Measurements from ENCODE around the gene F10. TPM values are rescaled to one million over a fixed set of nuclear protein-coding genes. Genes with fewer than 3 reads are reported as not detected.

Gene F10
- total RNA-seq, 1 experiment from 2014 or later = not detected

DNA sequence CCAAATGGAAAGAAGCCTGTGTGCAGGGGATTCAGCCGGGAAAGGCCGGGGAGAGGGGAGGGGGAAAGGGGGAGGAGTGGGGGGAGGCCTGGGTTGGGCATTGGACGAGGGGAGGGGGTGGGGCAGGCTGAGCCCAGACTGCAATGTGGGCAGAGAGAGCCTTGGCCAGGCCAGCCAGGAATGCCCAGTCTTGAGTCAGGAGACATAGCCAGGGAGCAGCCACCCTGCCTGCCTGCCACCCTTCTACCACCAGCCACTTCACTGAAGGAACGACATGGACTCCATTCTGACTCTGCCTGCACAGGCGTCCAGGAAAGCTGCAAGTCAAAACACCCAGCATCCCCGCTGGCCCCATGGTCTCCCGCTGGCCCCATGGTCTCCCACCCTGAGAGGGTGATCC is 36.3 kb downstream of the F10 start:
- no peak overlapping the region for H2AFZ ChIP-seq (ENCODE audit: low read length)
- TF ChIP-seq, protein P1, sequence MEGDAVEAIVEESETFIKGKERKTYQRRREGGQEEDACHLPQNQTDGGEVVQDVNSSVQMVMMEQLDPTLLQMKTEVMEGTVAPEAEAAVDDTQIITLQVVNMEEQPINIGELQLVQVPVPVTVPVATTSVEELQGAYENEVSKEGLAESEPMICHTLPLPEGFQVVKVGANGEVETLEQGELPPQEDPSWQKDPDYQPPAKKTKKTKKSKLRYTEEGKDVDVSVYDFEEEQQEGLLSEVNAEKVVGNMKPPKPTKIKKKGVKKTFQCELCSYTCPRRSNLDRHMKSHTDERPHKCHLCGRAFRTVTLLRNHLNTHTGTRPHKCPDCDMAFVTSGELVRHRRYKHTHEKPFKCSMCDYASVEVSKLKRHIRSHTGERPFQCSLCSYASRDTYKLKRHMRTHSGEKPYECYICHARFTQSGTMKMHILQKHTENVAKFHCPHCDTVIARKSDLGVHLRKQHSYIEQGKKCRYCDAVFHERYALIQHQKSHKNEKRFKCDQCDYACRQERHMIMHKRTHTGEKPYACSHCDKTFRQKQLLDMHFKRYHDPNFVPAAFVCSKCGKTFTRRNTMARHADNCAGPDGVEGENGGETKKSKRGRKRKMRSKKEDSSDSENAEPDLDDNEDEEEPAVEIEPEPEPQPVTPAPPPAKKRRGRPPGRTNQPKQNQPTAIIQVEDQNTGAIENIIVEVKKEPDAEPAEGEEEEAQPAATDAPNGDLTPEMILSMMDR (conservative IDR thresholded peaks at IDR 0.05; ENCODE audit: low read depth, low read length) = no peak
- no peak for TF ChIP-seq EZH2phosphoT487 (IDR thresholded peaks at IDR 0.05; ENCODE audit: borderline replicate concordance, low read length)
- TF ChIP-seq EZH2 (IDR thresholded peaks at IDR 0.05; ENCODE audit: low read length, unreplicated experiment) = no peak
- H3K4me3 ChIP-seq (ENCODE audit: low read length) = no peak overlapping the region
- POLR2A ChIA-PET (ENCODE audit: unreplicated experiment) = no interaction called here
- no peak for DNase-seq
- no peak for ATAC-seq
- no peak overlapping the region for H3K9ac ChIP-seq (ENCODE audit: low read length)
- no peaks in the 10 kb centered on the region for H3K9me3 ChIP-seq (ENCODE audit: low read length)
- CTCF ChIA-PET = no interaction called here
- no peaks in the 10 kb centered on the region for H4K20me1 ChIP-seq (ENCODE audit: low read length)
- no peaks in the 10 kb centered on the region for H3K79me2 ChIP-seq (ENCODE audit: low read length)
- H3K36me3 ChIP-seq (ENCODE audit: low read depth, low read length) = no peaks in the 10 kb centered on the region
- H3K4me1 ChIP-seq (ENCODE audit: insufficient read depth, low read length) = peaks cover 4% of the 10 kb centered on the region; the same call in 1 of the 2 replicates
- H3F3A ChIP-seq (ENCODE audit: low read length, unreplicated experiment) = no peaks in the 10 kb centered on the region
- H3K27ac ChIP-seq (ENCODE audit: low read length) = no peak overlapping the region
- H3K27me3 ChIP-seq (ENCODE audit: low read length) = no peaks in the 10 kb centered on the region
- no peak overlapping the region for H3K4me2 ChIP-seq (ENCODE audit: low read length)
- no peaks in the 10 kb centered on the region for H3K9me2 ChIP-seq (replicated peaks; ENCODE audit: low read length)
- intact Hi-C loops (cut with micrococcal nuclease) = no loop called here
- no TSS peak for BruUV-seq (replicated peaks)

DNA sequence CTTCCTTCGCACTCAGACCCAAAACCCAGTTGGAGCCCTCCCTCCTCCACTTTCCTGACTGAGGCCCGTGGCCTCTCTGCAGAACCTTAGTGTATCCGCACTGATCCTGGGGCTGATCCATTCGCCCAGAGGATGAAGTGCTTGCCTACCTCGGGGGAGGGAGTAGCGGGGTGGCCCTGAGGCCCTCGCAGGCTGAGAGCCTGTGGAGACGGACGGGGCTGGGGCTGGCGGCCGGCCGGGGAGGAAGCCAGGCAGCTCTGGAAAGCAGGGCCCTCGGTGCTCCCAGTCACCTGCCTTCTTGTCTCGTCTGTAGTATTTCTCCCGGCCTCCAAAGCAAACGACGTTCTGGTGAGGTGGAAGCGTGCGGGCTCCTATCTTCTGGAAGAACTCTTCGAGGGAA is 37.1 kb downstream of the F10 start:
- no peak for DNase-seq
- H3K36me3 ChIP-seq (ENCODE audit: low read depth, low read length) = no peaks in the 10 kb centered on the region
- no peak overlapping the region for H3K4me2 ChIP-seq (ENCODE audit: low read length)
- POLR2A ChIA-PET (ENCODE audit: unreplicated experiment) = no interaction called here
- H2AFZ ChIP-seq (ENCODE audit: low read length) = no peak overlapping the region
- H3K9me3 ChIP-seq (ENCODE audit: low read length) = no peaks in the 10 kb centered on the region
- H3K27me3 ChIP-seq (ENCODE audit: low read length) = no peaks in the 10 kb centered on the region
- TF ChIP-seq, protein P1 (conservative IDR thresholded peaks at IDR 0.05; ENCODE audit: low read depth, low read length) = no peak
- no peak for TF ChIP-seq EZH2 (IDR thresholded peaks at IDR 0.05; ENCODE audit: low read length, unreplicated experiment)
- TF ChIP-seq EZH2phosphoT487 (IDR thresholded peaks at IDR 0.05; ENCODE audit: borderline replicate concordance, low read length) = no peak
- no peaks in the 10 kb centered on the region for H3K4me1 ChIP-seq (ENCODE audit: insufficient read depth, low read length)
- ATAC-seq = no peak
- no TSS peak for BruUV-seq (replicated peaks)
- no peaks in the 10 kb centered on the region for H4K20me1 ChIP-seq (ENCODE audit: low read length)
- no peaks in the 10 kb centered on the region for H3K79me2 ChIP-seq (ENCODE audit: low read length)
- no peaks in the 10 kb centered on the region for H3K9me2 ChIP-seq (replicated peaks; ENCODE audit: low read length)
- no peaks in the 10 kb centered on the region for H3F3A ChIP-seq (ENCODE audit: low read length, unreplicated experiment)
- no peak overlapping the region for H3K9ac ChIP-seq (ENCODE audit: low read length)
- H3K27ac ChIP-seq (ENCODE audit: low read length) = no peak overlapping the region
- CTCF ChIA-PET = no interaction called here
- H3K4me3 ChIP-seq (ENCODE audit: low read length) = no peak overlapping the region
- intact Hi-C loops (cut with micrococcal nuclease) = no loop called here

DNA sequence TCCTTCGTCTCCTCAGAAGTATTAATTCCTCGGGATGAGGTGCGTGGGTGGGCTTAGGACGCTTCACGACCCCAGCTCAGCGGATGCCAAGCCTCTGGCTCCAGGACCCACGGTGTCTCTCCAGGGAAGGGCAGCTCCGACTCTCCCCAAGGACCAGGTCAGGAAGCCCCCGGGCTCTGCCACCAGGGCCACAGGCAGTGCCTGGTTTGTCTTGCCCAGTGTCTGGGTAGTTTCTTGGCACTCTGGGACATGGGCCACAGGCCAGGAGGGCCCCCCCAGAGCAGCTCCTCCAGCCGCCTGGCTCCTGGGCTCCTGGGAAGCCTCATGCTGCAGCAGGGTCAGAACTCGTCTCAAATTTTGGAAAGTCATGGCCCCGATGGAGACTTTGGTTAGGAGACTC is 38.4 kb downstream of the F10 start:
- no peaks in the 10 kb centered on the region for H3K9me2 ChIP-seq (replicated peaks; ENCODE audit: low read length)
- no peak overlapping the region for H3K9ac ChIP-seq (ENCODE audit: low read length)
- H3K4me1 ChIP-seq (ENCODE audit: insufficient read depth, low read length) = no peaks in the 10 kb centered on the region
- no peak for DNase-seq
- H4K20me1 ChIP-seq (ENCODE audit: low read length) = no peaks in the 10 kb centered on the region
- H3K9me3 ChIP-seq (ENCODE audit: low read length) = no peaks in the 10 kb centered on the region
- no peak overlapping the region for H2AFZ ChIP-seq (ENCODE audit: low read length)
- H3K4me2 ChIP-seq (ENCODE audit: low read length) = no peak overlapping the region
- ATAC-seq = no peak
- no peak overlapping the region for H3K4me3 ChIP-seq (ENCODE audit: low read length)
- intact Hi-C loops (cut with micrococcal nuclease) = no loop called here
- no peak for TF ChIP-seq EZH2phosphoT487 (IDR thresholded peaks at IDR 0.05; ENCODE audit: borderline replicate concordance, low read length)
- no peak for TF ChIP-seq EZH2 (IDR thresholded peaks at IDR 0.05; ENCODE audit: low read length, unreplicated experiment)
- TF ChIP-seq, protein P1 (conservative IDR thresholded peaks at IDR 0.05; ENCODE audit: low read depth, low read length) = no peak
- H3F3A ChIP-seq (ENCODE audit: low read length, unreplicated experiment) = no peaks in the 10 kb centered on the region
- ChIA-PET CTCF (no interaction called here), POLR2A (ENCODE audit: unreplicated experiment) (no interaction called here)
- no peaks in the 10 kb centered on the region for H3K36me3 ChIP-seq (ENCODE audit: low read depth, low read length)
- H3K79me2 ChIP-seq (ENCODE audit: low read length) = no peaks in the 10 kb centered on the region
- no peak overlapping the region for H3K27ac ChIP-seq (ENCODE audit: low read length)
- H3K27me3 ChIP-seq (ENCODE audit: low read length) = no peaks in the 10 kb centered on the region
- BruUV-seq (replicated peaks) = no TSS peak

All from PC-3 (cell line).